DND-41 (cell line): Measurements from ENCODE around the gene TMEM119.

Experiments
- CTCF ChIP-seq: IDR thresholded peaks from 2 replicates; pipeline ENCODE4 v1.5.1; 2012; ENCODE audit warnings: borderline replicate concordance, low read length, moderate library complexity, mild to moderate bottlenecking; ENCODE audit not compliant: poor library complexity, severe bottlenecking; ENCODE audit errors: extremely low read depth
- EZH2 ChIP-seq: IDR thresholded peaks from 3 replicates; pipeline ENCODE4 v1.6.1; 2012; ENCODE audit warnings: borderline replicate concordance, low read depth, mild to moderate bottlenecking, moderate library complexity, low read length, inconsistent platforms; ENCODE audit not compliant: severe bottlenecking

GRCh38 chr12:108627134-108627920 is 29.4 kb upstream of the TMEM119 start:
- TF ChIP-seq CTCF (no peak), EZH2 (no peak)
